SK-N-SH (cell line): ENCODE data around the gene FGD6. TPM values are rescaled to one million over a fixed set of nuclear protein-coding genes. Genes with fewer than 3 reads are reported as not detected.

Experiments used
- CTCF ChIA-PET: fragments of 300-600, 350-600 bp; formaldehyde crosslinking; extraction: SDS; loops from one replicate; lab custom pipeline; 2021; lab: Yijun Ruan, JAX
- POLR2A ChIA-PET: fragments of 350-600 bp; sonication (Branson Sonifier 250); formaldehyde crosslinking; extraction: SDS; loops from one replicate; lab custom pipeline; 2020; ENCODE audit warnings: antibody characterized with exemption, inconsistent platforms; lab: Yijun Ruan, JAX
- DNase-seq: peaks from one replicate; pipeline ENCODE4 v3.0.0; 2012
- H2AFZ ChIP-seq: fragments of 200-600 bp; sonication (generic); 2 replicates; pipeline ENCODE4 v1.8.1; 2016; ENCODE audit warnings: antibody characterized with exemption, mild to moderate bottlenecking, low read depth
- H3F3A ChIP-seq: fragments of 200-600 bp; sonication (generic); replicated peaks from 2 replicates; pipeline ENCODE3; 2016; ENCODE audit warnings: antibody characterized with exemption, mild to moderate bottlenecking; ENCODE audit not compliant: insufficient read depth
- H3K27ac ChIP-seq, 2 experiments: fragments of 200-500 bp in 1 of 2; fragments of 200-600 bp in 1 of 2; sonication (Bioruptor generic) in 1 of 2; sonication (generic), shearing (Covaris generic) in 1 of 2; 2 replicates each; pipeline versions ENCODE4 v1.5.1 to v1.6.1; 2014 to 2016; ENCODE audit warnings: low read depth in 2 of 2, inconsistent platforms in 1 of 2, low read length in 1 of 2, mild to moderate bottlenecking in 1 of 2, mixed read lengths in 1 of 2
- H3K27me3 ChIP-seq: fragments of 200-600 bp; sonication (generic), shearing (Covaris generic); 2 replicates; pipeline ENCODE4 v1.6.1; 2016; ENCODE audit warnings: mixed run types; ENCODE audit not compliant: insufficient read depth
- H3K36me3 ChIP-seq, 2 experiments: fragments of 200-500 bp in 1 of 2; fragments of 200-600 bp in 1 of 2; sonication (Bioruptor generic) in 1 of 2; sonication (generic) in 1 of 2; replicated peaks in 1 of 2; 2 replicates each; pipeline versions ENCODE3 to v1.5.1; 2014 to 2016; ENCODE audit warnings: low read length in 1 of 2, mild to moderate bottlenecking in 1 of 2; ENCODE audit not compliant: insufficient read depth in 2 of 2, control insufficient read depth in 1 of 2
- H3K4me1 ChIP-seq, 2 experiments: fragments of 200-500 bp in 1 of 2; fragments of 200-600 bp in 1 of 2; sonication (Bioruptor generic) in 1 of 2; sonication (generic), shearing (Covaris generic) in 1 of 2; 2 replicates each; pipeline versions ENCODE4 v1.5.1 to v1.6.1; 2014 to 2016; ENCODE audit warnings: low read depth in 1 of 2, low read length in 1 of 2, mixed run types in 1 of 2; ENCODE audit not compliant: insufficient read depth in 2 of 2, control insufficient read depth in 1 of 2
- H3K4me2 ChIP-seq: fragments of 200-600 bp; sonication (generic), shearing (Covaris generic); 2 replicates; pipeline ENCODE4 v1.6.1; 2017; ENCODE audit warnings: mixed run types
- H3K4me3 ChIP-seq, 2 experiments: fragments of 200-500 bp in 1 of 2; fragments of 200-600 bp in 1 of 2; sonication (Bioruptor generic) in 1 of 2; sonication (generic), shearing (Covaris generic) in 1 of 2; 2 replicates each; pipeline versions ENCODE4 v1.5.1 to v1.8.1; 2014 to 2016; ENCODE audit warnings: low read depth in 2 of 2, inconsistent platforms in 1 of 2, low read length in 1 of 2, mild to moderate bottlenecking in 1 of 2, mixed read lengths in 1 of 2, moderate library complexity in 1 of 2
- H3K79me2 ChIP-seq: fragments of 200-600 bp; sonication (generic); 2 replicates; pipeline ENCODE4 v1.8.1; 2017; ENCODE audit warnings: mild to moderate bottlenecking; ENCODE audit not compliant: insufficient read depth
- H3K9ac ChIP-seq: fragments of 200-600 bp; sonication (generic); 2 replicates; pipeline ENCODE4 v1.6.1; 2017; ENCODE audit warnings: mixed run types
- H3K9me2 ChIP-seq: fragments of 200-600 bp; sonication (generic); 2 replicates; pipeline ENCODE4 v1.6.1; 2017; ENCODE audit warnings: mixed run types
- H3K9me3 ChIP-seq: fragments of 200-600 bp; sonication (generic); 2 replicates; pipeline ENCODE4 v1.6.1; 2017; ENCODE audit warnings: mixed run types, mild to moderate bottlenecking, moderate library complexity
- H4K20me1 ChIP-seq: fragments of 200-600 bp; sonication (generic); 2 replicates; pipeline ENCODE4 v1.6.1; 2017; ENCODE audit warnings: mild to moderate bottlenecking, mixed run types; ENCODE audit not compliant: insufficient read depth
- EP300 ChIP-seq, 2 experiments: IDR thresholded peaks; 2 replicates each; pipeline versions ENCODE4 v1.4.0 to v1.6.1; 2012; ENCODE audit warnings: borderline replicate concordance in 1 of 2, low read depth in 1 of 2, low read length in 1 of 2
- EZH2phosphoT487 ChIP-seq: fragments of 200-600 bp; sonication (generic); IDR thresholded peaks from 2 replicates; pipeline ENCODE4 v1.6.1; 2017; ENCODE audit warnings: low read depth, mixed run types, mild to moderate bottlenecking, antibody characterized with exemption, moderate library complexity, borderline replicate concordance
- FOXJ3 ChIP-seq: sonication (generic); formaldehyde crosslinking; IDR thresholded peaks from 2 replicates; pipeline ENCODE4 v1.5.1; 2020; ENCODE audit warnings: mild to moderate bottlenecking, missing genetic modification reagents
- GABPA ChIP-seq: IDR thresholded peaks from 2 replicates; pipeline ENCODE4 v1.4.0; 2012; ENCODE audit warnings: low read depth, mild to moderate bottlenecking
- JUND ChIP-seq: IDR thresholded peaks from 2 replicates; pipeline ENCODE4 v1.4.0; 2012
- MEF2A ChIP-seq: IDR thresholded peaks from 2 replicates; pipeline ENCODE4 v1.4.0; 2012; ENCODE audit warnings: low read depth, borderline replicate concordance
- MXI1 ChIP-seq: IDR thresholded peaks from 2 replicates; pipeline ENCODE4 v1.6.1; 2012; ENCODE audit warnings: mild to moderate bottlenecking, low read depth, low read length, improper control_type of control experiment
- NRF1 ChIP-seq: IDR thresholded peaks from 2 replicates; pipeline ENCODE4 v1.6.1; 2012; ENCODE audit warnings: low read depth, mild to moderate bottlenecking, low read length
- PBX3 ChIP-seq: IDR thresholded peaks from 2 replicates; pipeline ENCODE4; 2012
- SIN3A ChIP-seq: IDR thresholded peaks from 2 replicates; pipeline ENCODE4 v1.6.1; 2012; ENCODE audit warnings: low read depth, mild to moderate bottlenecking, low read length, moderate library complexity, borderline replicate concordance
- TAF1 ChIP-seq: IDR thresholded peaks from 2 replicates; pipeline ENCODE4 v1.6.1; 2012; ENCODE audit warnings: low read depth, mild to moderate bottlenecking, low read length, moderate library complexity, borderline replicate concordance
- TCF12 ChIP-seq: IDR thresholded peaks from 2 replicates; pipeline ENCODE4 v1.4.0; 2012
- USF2 ChIP-seq: fragments of 150-350 bp; IDR thresholded peaks from 2 replicates; pipeline ENCODE4 v1.6.1; 2017; ENCODE audit warnings: antibody characterized with exemption, low read length, low read depth, borderline replicate concordance
- YY1 ChIP-seq: IDR thresholded peaks from 2 replicates; pipeline ENCODE4 v1.4.0; 2012; ENCODE audit warnings: low read depth, mild to moderate bottlenecking
- ZBTB33 ChIP-seq: IDR thresholded peaks from 2 replicates; pipeline ENCODE4 v1.4.0; 2012; ENCODE audit warnings: low read depth, borderline replicate concordance
- WGBS: methylation state at CpG from one replicate; pipeline ENCODE4 v1.1.6; 2017; ENCODE audit warnings: low lambda C conversion rate; 5-methylcytosine and 5-hydroxymethylcytosine counted together
- polyA plus RNA-seq, 3 experiments: library from polyadenylated mRNA; depleted of rRNA; stranded (reverse); fragments of >200 nt; gene quantifications; 2 replicates each; pipeline ENCODE4 v1.2.3, GENCODE V29; 2012

Gene FGD6
- polyA plus RNA-seq, 1 of the 3 experiments (the other 2 are of a cell fraction): 2.8 TPM

- TF ChIP-seq YY1 (no peak), PBX3 (peak; percentile 78), TCF12 (peak; percentile 86), EP300 (IDR thresholded peaks at IDR 0.05; ENCODE audit: borderline replicate concordance in 1 of 2, low read depth in 1 of 2, low read length in 1 of 2) (peak in 1 of 2 experiments; percentile 43; a peak in 2 of 4 replicates)
- no peak for DNase-seq
- H3K79me2 ChIP-seq: peaks cover 77% of the 10 kb centered on the region
- H3K9ac ChIP-seq: no peak overlapping the region
- H3K4me1 ChIP-seq: peaks cover 6 to 17% of the 10 kb centered on the region in 2 experiments; a peak in 3 of 4 replicates
- H4K20me1 ChIP-seq: no peaks in the 10 kb centered on the region
- H3K4me3 ChIP-seq: no peak overlapping the region
- H3F3A ChIP-seq: peaks cover 14% of the 10 kb centered on the region
- no peaks in the 10 kb centered on the region for H3K36me3 ChIP-seq
- no peaks in the 10 kb centered on the region for H3K9me2 ChIP-seq
- ChIA-PET POLR2A (no interaction called here), CTCF (interaction anchor here (1.6 to 1.7 kb wide), 3 partner anchors 96 to 123 kb away, joined by 4 to 9 read pairs (median 6); no protein-coding TSS in a partner anchor)
- H3K27ac ChIP-seq: peak overlapping the region; percentile 41 to 65; a peak in 3 of 4 replicates
- WGBS: 68% methylated on average over 4 of the region's 4 CpGs
- H3K9me3 ChIP-seq: no peaks in the 10 kb centered on the region
- H3K4me2 ChIP-seq: 0 out of 2 replicates have a peak overlapping the region, but pooled peaks have one; percentile 2
- H3K27me3 ChIP-seq: no peaks in the 10 kb centered on the region
- no peak overlapping the region for H2AFZ ChIP-seq
Observed at GRCh38 chr12:95213119-95213518, 4.1 kb downstream of the FGD6 start.

- no peaks in the 10 kb centered on the region for H3K36me3 ChIP-seq
- no peak for TF ChIP-seq MXI1
- TF ChIP-seq MEF2A: no peak
- ChIA-PET CTCF (interaction anchor here (1.3 to 1.7 kb wide), 4 partner anchors 96 to 124 kb away, joined by 3 to 9 read pairs (median 5); no protein-coding TSS in a partner anchor), POLR2A (no interaction called here)
- WGBS: 41% methylated on average over 4 of the region's 4 CpGs
- DNase-seq: no peak
- no peaks in the 10 kb centered on the region for H3K9me2 ChIP-seq
- H3K9me3 ChIP-seq: no peaks in the 10 kb centered on the region
- H3F3A ChIP-seq: peaks cover 13% of the 10 kb centered on the region
- 0 out of 2 replicates have a peak overlapping the region, but pooled peaks have one; percentile 2 for H3K4me2 ChIP-seq
- peaks cover 6 to 17% of the 10 kb centered on the region in 2 experiments; a peak in 3 of 4 replicates for H3K4me1 ChIP-seq
- no peak overlapping the region for H3K4me3 ChIP-seq
- H3K27ac ChIP-seq: peak overlapping the region; percentile 41 to 65; a peak in 3 of 4 replicates
- peaks cover 81% of the 10 kb centered on the region for H3K79me2 ChIP-seq
- no peak overlapping the region for H3K9ac ChIP-seq
- H4K20me1 ChIP-seq: no peaks in the 10 kb centered on the region
- no peak overlapping the region for H2AFZ ChIP-seq
- no peaks in the 10 kb centered on the region for H3K27me3 ChIP-seq
Observed at GRCh38 chr12:95212586-95212985, 4.7 kb downstream of the FGD6 start.

GRCh38 chr12:95208678-95209077 is 8.6 kb downstream of the FGD6 start:
- no peak overlapping the region for H3K27ac ChIP-seq
- CTCF ChIA-PET: interaction anchor here (1.9 kb wide), 1 partner anchor 92 kb away, joined by 7 read pairs; no protein-coding TSS in a partner anchor
- peaks cover 74% of the 10 kb centered on the region for H3K79me2 ChIP-seq
- H3K36me3 ChIP-seq: no peaks in the 10 kb centered on the region
- H3K9me3 ChIP-seq: no peaks in the 10 kb centered on the region
- H4K20me1 ChIP-seq: no peaks in the 10 kb centered on the region
- POLR2A ChIA-PET: no interaction called here
- H2AFZ ChIP-seq: no peak overlapping the region
- no peaks in the 10 kb centered on the region for H3K27me3 ChIP-seq
- H3K9ac ChIP-seq: no peak overlapping the region
- H3K9me2 ChIP-seq: no peaks in the 10 kb centered on the region
- H3K4me3 ChIP-seq: no peak overlapping the region
- H3F3A ChIP-seq: peaks cover 19% of the 10 kb centered on the region
- no peak for DNase-seq
- TF ChIP-seq FOXJ3 (no peak), ZBTB33 (no peak), SIN3A (no peak), EZH2phosphoT487 (no peak), NRF1 (no peak), GABPA (no peak), MEF2A (no peak), TAF1 (no peak), USF2 (no peak), JUND (no peak), PBX3 (no peak)
- H3K4me1 ChIP-seq: peaks cover 11 to 37% of the 10 kb centered on the region in 2 experiments; a peak in 3 of 4 replicates
- no peak overlapping the region for H3K4me2 ChIP-seq
- 85% methylated on average over 7 of the region's 7 CpGs for WGBS
